H9 (cell line): ENCODE results near the gene KANSL1. TPM values are rescaled to one million over a fixed set of nuclear protein-coding genes. Genes with fewer than 3 reads are reported as not detected.
A peak's percentile ranks its signal among the peaks of the same experiment; 100 is the strongest.

Experiments used
- DNase-seq: peaks from one replicate; pipeline ENCODE4 v3.0.0-alpha.2; 2017
- H2AFZ ChIP-seq: one replicate; pipeline ENCODE4 v1.6.1; 2013; ENCODE audit warnings: mild to moderate bottlenecking, low read length, control low read depth, moderate library complexity
- H2AK5ac ChIP-seq: 2 replicates; pipeline ENCODE4 v1.6.1; 2013; ENCODE audit warnings: low read length, control low read depth, mixed read lengths; ENCODE audit not compliant: insufficient read length
- H2BK120ac ChIP-seq: one replicate; pipeline ENCODE4 v1.6.1; 2013; ENCODE audit warnings: low read depth, mild to moderate bottlenecking, low read length, control low read depth, inconsistent platforms; ENCODE audit not compliant: poor library complexity, severe bottlenecking
- H2BK12ac ChIP-seq: 2 replicates; pipeline ENCODE4 v1.6.1; 2013; ENCODE audit warnings: low read length, control low read depth, mixed read lengths, low read depth; ENCODE audit not compliant: insufficient read length
- H2BK15ac ChIP-seq: 2 replicates; pipeline ENCODE4 v1.6.1; 2013; ENCODE audit warnings: low read depth, low read length, control low read depth
- H2BK20ac ChIP-seq: one replicate; pipeline ENCODE4 v1.6.1; 2013; ENCODE audit warnings: low read depth, mild to moderate bottlenecking, low read length, control low read depth, inconsistent platforms; ENCODE audit not compliant: poor library complexity, severe bottlenecking
- H2BK5ac ChIP-seq: 2 replicates; pipeline ENCODE4 v1.6.1; 2013; ENCODE audit warnings: low read length, control low read depth, mixed read lengths; ENCODE audit not compliant: insufficient read length
- H3K14ac ChIP-seq: 2 replicates; pipeline ENCODE4 v1.6.1; 2013; ENCODE audit warnings: low read length, control low read depth; ENCODE audit not compliant: insufficient read depth
- H3K18ac ChIP-seq: 2 replicates; pipeline ENCODE4 v1.6.1; 2013; ENCODE audit warnings: low read depth, mild to moderate bottlenecking, mixed read lengths, low read length, control low read depth; ENCODE audit not compliant: insufficient read length
- H3K23ac ChIP-seq: 2 replicates; pipeline ENCODE4 v1.6.1; 2013; ENCODE audit warnings: low read length, control low read depth, mixed read lengths, low read depth; ENCODE audit not compliant: insufficient read length
- H3K23me2 ChIP-seq: 2 replicates; pipeline ENCODE4 v1.6.1; 2013; ENCODE audit warnings: low read depth, mild to moderate bottlenecking, mixed read lengths, low read length, control low read depth; ENCODE audit not compliant: insufficient read length, poor library complexity, severe bottlenecking
- H3K27ac ChIP-seq: 2 replicates; pipeline ENCODE4 v1.5.1; 2013; ENCODE audit warnings: low read length, control low read depth, mixed read lengths, low read depth; ENCODE audit not compliant: insufficient read length
- H3K27me3 ChIP-seq: 2 replicates; pipeline ENCODE4 v1.6.1; 2013; ENCODE audit warnings: low read length, control low read depth, inconsistent platforms; ENCODE audit not compliant: insufficient read depth
- H3K4ac ChIP-seq: 2 replicates; pipeline ENCODE4 v1.6.1; 2013; ENCODE audit warnings: low read depth, mild to moderate bottlenecking, control low read depth, inconsistent platforms, low read length, moderate library complexity
- H3K4me1 ChIP-seq: 2 replicates; pipeline ENCODE4 v1.6.1; 2013; ENCODE audit warnings: low read length, control low read depth, inconsistent platforms; ENCODE audit not compliant: insufficient read depth
- H3K4me2 ChIP-seq: 2 replicates; pipeline ENCODE4 v1.6.1; 2013; ENCODE audit warnings: low read length, control low read depth, mixed read lengths; ENCODE audit not compliant: insufficient read length, insufficient read depth
- H3K56ac ChIP-seq: 2 replicates; pipeline ENCODE4 v1.6.1; 2013; ENCODE audit warnings: low read depth, mild to moderate bottlenecking, mixed read lengths, low read length, control low read depth; ENCODE audit not compliant: insufficient read length
- H3K79me1 ChIP-seq: 2 replicates; pipeline ENCODE4 v1.6.1; 2013; ENCODE audit warnings: low read depth, mild to moderate bottlenecking, moderate library complexity, low read length, control low read depth, inconsistent platforms; ENCODE audit not compliant: insufficient read depth, poor library complexity, severe bottlenecking
- H3K79me2 ChIP-seq: 2 replicates; pipeline ENCODE4 v1.6.1; 2013; ENCODE audit warnings: low read length, control low read depth, inconsistent platforms; ENCODE audit not compliant: insufficient read depth
- H3K9ac ChIP-seq: 2 replicates; pipeline ENCODE4 v1.6.1; 2013; ENCODE audit warnings: low read length, control low read depth, mixed read lengths; ENCODE audit not compliant: insufficient read length; ENCODE audit errors: extremely low read depth
- H3K9me3 ChIP-seq: one replicate; pipeline ENCODE4 v1.6.1; 2013; ENCODE audit warnings: low read depth, low read length, inconsistent platforms; ENCODE audit not compliant: control insufficient read depth
- H3T11ph ChIP-seq: one replicate; pipeline ENCODE4 v1.6.1; 2013; ENCODE audit warnings: mild to moderate bottlenecking, low read length, control low read depth, inconsistent platforms
- H4K20me1 ChIP-seq: one replicate; pipeline ENCODE4 v1.6.1; 2013; ENCODE audit not compliant: control insufficient read depth, insufficient read length, insufficient read depth
- H4K5ac ChIP-seq: 2 replicates; pipeline ENCODE4 v1.6.1; 2013; ENCODE audit warnings: low read depth, mild to moderate bottlenecking, mixed read lengths, low read length, control low read depth; ENCODE audit not compliant: insufficient read length
- H4K8ac ChIP-seq: replicated peaks from 2 replicates; pipeline ENCODE4 v1.6.1; 2013; ENCODE audit warnings: low read length, control low read depth, mixed read lengths, low read depth; ENCODE audit not compliant: insufficient read length
- H4K91ac ChIP-seq: 2 replicates; pipeline ENCODE4 v1.6.1; 2013; ENCODE audit warnings: low read depth, mild to moderate bottlenecking, moderate library complexity, mixed read lengths, low read length, control low read depth; ENCODE audit not compliant: insufficient read length
- H3K27ac Mint-ChIP-seq, 3 experiments: 2 replicates in 2 of 3; 3 replicates in 1 of 3; pipeline ENCODE4 v1.8.0; 2020 to 2021; ENCODE audit warnings: mixed read lengths in 3 of 3, mild to moderate bottlenecking in 1 of 3, moderate library complexity in 1 of 3
- H3K27me3 Mint-ChIP-seq: 2 replicates; pipeline ENCODE4 v1.8.0; 2021; ENCODE audit warnings: low read depth, mild to moderate bottlenecking, moderate library complexity, mixed read lengths
- H3K36me3 Mint-ChIP-seq, 3 experiments: 2 replicates in 2 of 3; 3 replicates in 1 of 3; pipeline ENCODE4 v1.8.0; 2020 to 2021; ENCODE audit warnings: low read depth in 3 of 3, mixed read lengths in 3 of 3; ENCODE audit not compliant: insufficient read depth in 1 of 3
- H3K4me1 Mint-ChIP-seq, 2 experiments: 2 replicates each; pipeline ENCODE4 v1.8.0; 2020; ENCODE audit warnings: mixed read lengths in 2 of 2
- H3K4me3 Mint-ChIP-seq, 2 experiments: 2 replicates in 1 of 2; 3 replicates in 1 of 2; pipeline ENCODE4 v1.8.0; 2020 to 2021; ENCODE audit warnings: mild to moderate bottlenecking in 2 of 2, mixed read lengths in 2 of 2, moderate library complexity in 1 of 2
- H3K9me3 Mint-ChIP-seq, 2 experiments: 2 replicates in 1 of 2; 3 replicates in 1 of 2; pipeline ENCODE4 v1.8.0; 2020; ENCODE audit warnings: mild to moderate bottlenecking in 2 of 2, mixed read lengths in 2 of 2, moderate library complexity in 1 of 2
- CTCF ChIP-seq: fragments of 200-600 bp; sonication (generic); conservative IDR thresholded peaks from 3 replicates; pipeline ENCODE4 v1.8.0; 2021; ENCODE audit warnings: antibody characterized with exemption, mild to moderate bottlenecking
- WGBS: extraction: QIAGEN DNeasy Blood & Tissue Kit; methylation state at CpG from one replicate; pipeline ENCODE4 v1.1.7; 2013; ENCODE audit warnings: missing lambda C conversion rate, low lambda C conversion rate, mixed read lengths; ENCODE audit not compliant: insufficient read length; ENCODE audit errors: extremely low coverage; 5-methylcytosine and 5-hydroxymethylcytosine counted together
- total RNA-seq: library from RNA; stranded (reverse); gene quantifications from 2 replicates; pipeline ENCODE4 v1.2.1, GENCODE V29; 2021

Gene KANSL1
- total RNA-seq, 1 experiment from 2014 or later, result 114 TPM

DNA sequence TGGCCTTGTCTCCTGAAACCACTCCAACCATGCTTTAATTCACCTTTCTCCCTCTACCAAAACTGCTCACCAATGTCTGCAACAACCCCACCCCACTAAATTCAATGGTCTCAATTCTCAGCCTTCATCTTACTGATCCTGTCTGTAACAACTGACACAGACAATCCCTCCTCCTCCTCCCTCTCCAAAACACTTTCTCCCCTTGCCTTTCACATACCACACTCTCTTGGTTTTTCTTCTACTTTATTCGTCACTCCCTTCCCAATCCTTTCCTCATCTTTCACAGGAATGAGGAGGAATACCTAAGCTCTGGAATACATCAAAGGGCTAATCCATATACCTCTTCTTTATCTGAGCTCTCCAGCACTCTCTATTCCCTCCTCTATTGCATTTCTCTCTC, 128.8 kb downstream of the KANSL1 start:
- no peak overlapping the region for H3K4ac ChIP-seq
- H4K20me1 ChIP-seq, result no peaks in the 10 kb centered on the region
- H3K27ac ChIP-seq, result no peak overlapping the region
- DNase-seq, result no peak
- H3K9ac ChIP-seq, result no peak overlapping the region
- Mint-ChIP-seq H3K27ac (peak overlapping the region; percentile 1 to 19 (median 3); a peak in 4 of 7 replicates), H3K4me3 (no peak overlapping the region), H3K4me1 (peaks cover 5 to 6% of the 10 kb centered on the region in 2 experiments; a peak in 3 of 4 replicates), H3K9me3 (no peaks in the 10 kb centered on the region), H3K36me3 (peaks cover 22 to 63% (median 53%) of the 10 kb centered on the region in 3 experiments; a peak in 6 of 7 replicates), H3K27me3 (no peaks in the 10 kb centered on the region)
- H3K9me3 ChIP-seq, result no peaks in the 10 kb centered on the region
- no peak overlapping the region for H4K91ac ChIP-seq
- no peaks in the 10 kb centered on the region for H3K27me3 ChIP-seq
- no peak overlapping the region for H2BK20ac ChIP-seq
- no peaks in the 10 kb centered on the region for H3K23me2 ChIP-seq
- H3K79me1 ChIP-seq, result no peaks in the 10 kb centered on the region
- no peak overlapping the region for H4K5ac ChIP-seq
- no peak overlapping the region for H3T11ph ChIP-seq
- H3K56ac ChIP-seq, result no peak overlapping the region
- H3K4me2 ChIP-seq, result no peak overlapping the region
- H3K23ac ChIP-seq, result no peak overlapping the region
- no peak overlapping the region for H2AFZ ChIP-seq
- H3K18ac ChIP-seq, result no peak overlapping the region
- H3K79me2 ChIP-seq, result peaks cover 1% of the 10 kb centered on the region; the same call in 1 of the 2 replicates
- no peak overlapping the region for H2BK5ac ChIP-seq
- TF ChIP-seq CTCF, result no peak
- no peak overlapping the region for H2BK120ac ChIP-seq
- no peak overlapping the region for H2BK12ac ChIP-seq
- WGBS, result 100% methylated on average over 1 of the region's 1 CpG
- no peaks in the 10 kb centered on the region for H3K4me1 ChIP-seq
- no peak overlapping the region for H2AK5ac ChIP-seq
- no peak overlapping the region for H2BK15ac ChIP-seq
- H4K8ac ChIP-seq, result no peak overlapping the region
- H3K14ac ChIP-seq, result no peak overlapping the region
